NB4 (cell line): ENCODE data around the gene RSPH1.

Experiments used
- DNase-seq: peaks from one replicate; pipeline ENCODE4 v3.0.0; 2010; ENCODE audit warnings: low read depth
- H3K4me3 ChIP-seq: one replicate; pipeline ENCODE4 v1.5.1; 2011; ENCODE audit warnings: mild to moderate bottlenecking, low read depth, low read length, moderate library complexity
- MYC ChIP-seq: IDR thresholded peaks from 2 replicates; pipeline ENCODE4 v1.6.1; 2011; ENCODE audit warnings: low read depth, low read length
- POLR2A ChIP-seq: IDR thresholded peaks from 2 replicates; pipeline ENCODE4 v1.6.1; 2011; ENCODE audit warnings: mild to moderate bottlenecking; ENCODE audit not compliant: insufficient read length; ENCODE audit errors: extremely low read depth
- TF ChIP-seq, protein P1 (sequence below): IDR thresholded peaks from 2 replicates; pipeline ENCODE4 v1.6.1; 2011; ENCODE audit warnings: low read depth, low read length
- TF ChIP-seq, protein P2 (sequence below): IDR thresholded peaks from one replicate; pipeline ENCODE4 v1.5.1; 2012; ENCODE audit warnings: low read depth, low read length

Gene RSPH1

DNA sequence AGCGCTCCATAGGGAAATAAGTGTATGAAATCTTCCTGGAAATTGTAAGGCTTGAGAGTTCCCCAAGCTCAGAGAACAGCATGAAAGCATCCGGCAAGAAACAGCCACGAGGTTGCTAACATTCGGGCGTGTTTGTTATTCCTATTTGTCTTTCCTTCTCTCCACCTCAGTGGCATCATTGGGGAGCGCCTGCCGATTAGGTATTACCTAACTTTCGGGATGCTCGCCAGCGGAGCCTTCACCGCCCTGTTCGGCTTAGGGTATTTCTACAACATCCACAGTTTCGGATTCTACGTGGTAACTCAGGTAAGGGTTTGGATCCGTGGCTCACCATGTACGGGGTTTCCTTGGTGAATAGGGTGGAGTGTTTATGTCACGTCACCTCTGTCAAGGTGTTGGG, 43.3 kb upstream of the RSPH1 start:
- H3K4me3 ChIP-seq = no peak overlapping the region
- TF ChIP-seq MYC = no peak
- TF ChIP-seq, protein P1, sequence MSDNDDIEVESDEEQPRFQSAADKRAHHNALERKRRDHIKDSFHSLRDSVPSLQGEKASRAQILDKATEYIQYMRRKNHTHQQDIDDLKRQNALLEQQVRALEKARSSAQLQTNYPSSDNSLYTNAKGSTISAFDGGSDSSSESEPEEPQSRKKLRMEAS = no peak
- no peak for TF ChIP-seq POLR2A
- DNase-seq = no peak

DNA sequence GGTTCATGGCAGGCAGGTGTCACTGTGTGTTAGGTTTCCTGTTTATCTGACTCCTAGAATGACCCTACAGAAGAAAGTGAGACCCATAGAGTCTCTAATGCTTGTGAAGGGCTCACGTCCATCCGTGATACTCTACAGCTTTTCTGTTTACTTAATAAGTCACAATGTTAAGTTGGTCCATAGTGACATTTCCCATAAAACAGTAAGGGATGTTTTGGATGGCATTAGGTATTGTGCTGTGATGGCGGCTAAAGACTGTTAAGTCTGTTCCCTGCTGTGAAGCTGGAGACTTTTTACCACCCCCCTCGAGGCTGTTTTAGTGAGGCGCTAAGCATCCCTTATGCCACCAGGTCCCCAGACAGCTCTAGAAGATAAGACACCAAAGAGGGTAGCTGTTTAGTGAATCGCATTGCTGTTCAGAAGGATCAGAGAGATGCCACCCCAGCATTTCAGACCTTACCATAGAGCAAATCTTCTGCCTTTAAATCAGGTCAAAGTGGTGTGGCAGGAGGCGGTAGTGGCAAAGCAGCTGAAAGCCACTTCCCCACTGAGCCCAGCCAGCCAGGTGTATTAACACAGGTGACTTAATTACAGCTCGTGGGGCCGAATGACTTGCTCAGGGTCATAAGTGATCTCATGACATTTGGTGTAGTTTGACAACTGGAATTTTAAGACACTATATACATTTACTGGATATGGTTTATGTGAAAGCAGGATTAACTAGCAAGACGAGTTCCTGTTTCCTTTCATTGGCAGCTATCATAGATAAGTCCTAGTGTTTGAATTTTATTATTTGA, 42.7 kb upstream of the RSPH1 start:
- H3K4me3 ChIP-seq = no peak overlapping the region
- TF ChIP-seq, protein P2, sequence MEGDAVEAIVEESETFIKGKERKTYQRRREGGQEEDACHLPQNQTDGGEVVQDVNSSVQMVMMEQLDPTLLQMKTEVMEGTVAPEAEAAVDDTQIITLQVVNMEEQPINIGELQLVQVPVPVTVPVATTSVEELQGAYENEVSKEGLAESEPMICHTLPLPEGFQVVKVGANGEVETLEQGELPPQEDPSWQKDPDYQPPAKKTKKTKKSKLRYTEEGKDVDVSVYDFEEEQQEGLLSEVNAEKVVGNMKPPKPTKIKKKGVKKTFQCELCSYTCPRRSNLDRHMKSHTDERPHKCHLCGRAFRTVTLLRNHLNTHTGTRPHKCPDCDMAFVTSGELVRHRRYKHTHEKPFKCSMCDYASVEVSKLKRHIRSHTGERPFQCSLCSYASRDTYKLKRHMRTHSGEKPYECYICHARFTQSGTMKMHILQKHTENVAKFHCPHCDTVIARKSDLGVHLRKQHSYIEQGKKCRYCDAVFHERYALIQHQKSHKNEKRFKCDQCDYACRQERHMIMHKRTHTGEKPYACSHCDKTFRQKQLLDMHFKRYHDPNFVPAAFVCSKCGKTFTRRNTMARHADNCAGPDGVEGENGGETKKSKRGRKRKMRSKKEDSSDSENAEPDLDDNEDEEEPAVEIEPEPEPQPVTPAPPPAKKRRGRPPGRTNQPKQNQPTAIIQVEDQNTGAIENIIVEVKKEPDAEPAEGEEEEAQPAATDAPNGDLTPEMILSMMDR = no peak
- TF ChIP-seq, protein P1 = no peak
- TF ChIP-seq MYC = no peak
- TF ChIP-seq POLR2A = no peak

DNA sequence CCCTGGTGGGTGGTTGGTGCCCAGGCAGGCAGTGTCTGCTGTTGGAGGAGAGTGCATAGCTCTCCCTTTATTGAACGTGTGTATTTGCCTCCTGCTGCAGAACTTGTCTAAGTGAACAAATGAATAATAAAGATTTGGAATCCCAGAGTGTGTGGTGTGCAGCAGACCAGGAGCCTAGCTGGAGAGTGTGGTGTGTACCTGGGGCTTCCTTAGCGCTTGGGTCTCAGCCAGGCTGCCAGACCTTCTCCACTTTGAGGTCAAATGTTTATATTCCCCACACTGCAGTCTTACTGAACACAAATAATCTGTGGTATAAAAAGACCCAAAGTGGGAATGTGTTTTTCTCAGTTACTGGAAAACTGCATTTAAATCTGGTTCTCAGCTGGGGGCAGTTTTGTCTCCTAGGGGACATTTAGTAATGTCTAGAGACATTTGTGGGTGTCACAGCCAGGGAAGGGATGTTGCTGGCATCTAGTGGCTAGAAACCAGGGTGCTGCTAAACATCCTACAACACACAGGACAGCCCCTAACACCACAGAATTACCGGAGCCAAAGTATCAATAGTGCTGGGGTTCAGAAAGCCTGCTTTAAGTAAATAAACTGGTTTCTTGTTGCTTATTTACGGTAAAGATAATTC, 41.2 kb upstream of the RSPH1 start:
- TF ChIP-seq POLR2A (no peak), MYC (no peak)
- TF ChIP-seq, protein P1 = no peak
- TF ChIP-seq, protein P2 = peak; percentile 60
- no peak overlapping the region for H3K4me3 ChIP-seq
- DNase-seq = peak; percentile 61

More for the DNA sequence above, 42.7 kb upstream of the RSPH1 start:
- DNase-seq = no peak

DNA sequence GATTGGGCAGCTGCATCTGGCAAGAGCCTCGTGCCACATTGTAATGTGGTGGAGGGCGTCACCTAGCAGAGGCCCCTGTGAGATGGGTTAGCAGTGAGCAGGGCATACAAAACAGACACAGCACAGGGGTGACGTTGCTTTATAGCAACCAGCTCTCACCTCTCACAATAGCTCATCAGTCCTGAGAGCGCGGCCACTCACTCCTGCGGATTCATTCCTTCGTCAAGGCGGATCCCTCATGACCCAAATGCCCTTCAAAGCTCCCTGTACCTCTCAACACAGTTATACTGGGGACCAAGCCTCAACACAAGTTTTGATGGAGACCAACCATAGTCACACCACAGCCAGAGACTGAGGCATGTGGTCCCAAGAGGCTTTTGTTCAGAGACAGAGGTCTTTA, 40.6 kb upstream of the RSPH1 start:
- no peak overlapping the region for H3K4me3 ChIP-seq
- no peak for DNase-seq
- TF ChIP-seq, protein P1 = no peak

DNA sequence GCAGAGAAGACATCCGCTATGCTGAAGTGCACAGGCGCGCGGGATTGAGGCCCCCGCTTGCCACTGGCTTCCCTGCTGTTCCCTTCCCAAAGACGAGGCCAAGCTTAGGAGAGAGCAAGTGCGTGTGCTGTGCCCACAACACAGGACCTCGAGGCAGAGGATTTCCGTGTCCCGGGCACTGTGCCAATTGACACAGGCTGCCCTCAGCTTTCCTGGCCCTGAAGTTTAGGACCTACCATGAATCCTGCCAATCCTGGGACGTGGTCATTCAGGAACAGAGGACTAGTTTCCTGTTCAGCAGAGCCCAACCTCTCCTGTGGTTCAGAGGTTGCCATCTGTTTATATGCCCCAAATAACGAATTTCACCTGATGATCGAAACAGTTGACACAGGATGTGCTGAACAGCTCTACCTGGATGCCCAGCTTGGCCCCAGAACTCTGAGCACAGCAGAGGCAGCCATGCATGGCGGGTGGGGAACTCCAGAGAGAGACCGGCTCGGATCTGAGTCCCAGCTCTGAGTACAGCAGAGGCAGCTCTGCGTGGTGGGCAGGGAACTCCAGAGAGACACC, 39.7 kb upstream of the RSPH1 start:
- no peak for DNase-seq
- no peak overlapping the region for H3K4me3 ChIP-seq
- TF ChIP-seq, protein P1 = no peak
- TF ChIP-seq POLR2A = no peak
- TF ChIP-seq, protein P2 = no peak
- TF ChIP-seq MYC = no peak

DNA sequence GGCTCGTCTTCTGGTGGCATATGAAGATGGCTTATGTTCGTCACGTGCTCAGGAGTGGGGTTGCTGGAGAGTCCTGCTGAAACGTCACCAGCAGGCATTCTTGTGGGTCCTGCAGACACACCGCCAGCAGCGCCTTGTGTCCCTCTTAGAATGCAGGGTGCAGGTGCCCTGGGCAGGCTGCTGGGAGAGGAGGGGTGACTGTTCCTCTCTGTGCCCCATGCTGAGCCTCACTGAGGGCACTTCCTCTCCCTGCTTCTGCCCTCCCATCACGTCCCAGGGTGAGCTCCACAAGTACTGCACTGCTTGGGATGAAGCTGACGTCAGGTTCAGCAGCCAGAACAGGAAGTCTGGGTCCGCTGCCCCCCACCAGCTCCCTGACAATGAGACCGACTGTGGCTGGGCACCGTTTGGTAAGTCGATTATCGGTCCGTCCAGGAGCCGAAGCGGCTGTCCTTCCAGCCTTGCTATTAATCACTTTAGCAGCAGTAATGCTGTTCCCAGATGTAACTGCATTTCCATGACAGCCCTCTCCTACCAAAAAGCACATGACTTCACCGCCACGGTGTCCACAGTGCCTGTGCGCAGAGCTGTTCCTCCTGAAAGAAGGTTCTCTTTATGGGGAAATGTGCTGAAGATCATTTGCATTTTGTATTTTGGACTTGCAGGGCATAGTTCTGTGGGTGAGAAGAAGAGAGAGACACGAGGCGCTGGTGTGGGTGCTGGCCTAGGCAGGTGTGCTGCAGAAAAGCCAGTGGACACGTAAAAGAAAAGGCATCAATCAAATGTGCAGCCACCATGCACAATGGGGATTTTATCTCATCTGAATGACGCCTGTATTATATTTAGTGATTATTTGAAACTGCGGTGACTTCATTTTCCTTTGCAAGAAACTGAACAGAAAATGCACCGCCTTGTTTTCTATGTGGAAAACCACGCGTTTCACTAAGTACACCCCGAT, 38.7 kb upstream of the RSPH1 start:
- TF ChIP-seq MYC (peak; percentile 26; the same call in 1 of the 2 replicates), POLR2A (no peak)
- TF ChIP-seq, protein P1 = peak; percentile 79
- no peak overlapping the region for H3K4me3 ChIP-seq
- peak; percentile 80 for DNase-seq
